Measurements from ENCODE around the gene RXFP1.

The RXFP1 gene

GRCh38 chr4:158682066-158682465 is 160.4 kb downstream of the RXFP1 start:
- ATAC-seq, result no peak
- no peak for TF ChIP-seq RARB (CRISPR knock-in tag; IDR thresholded peaks at IDR 0.05)
- TF ChIP-seq ZNF8 (CRISPR knock-in tag; IDR thresholded peaks at IDR 0.05), result no peak

GRCh38 chr4:158688813-158689212 is 167.1 kb downstream of the RXFP1 start:
- ATAC-seq, result no peak
- TF ChIP-seq ESRRG (CRISPR knock-in tag; IDR thresholded peaks at IDR 0.05) (no peak), TCF4 (CRISPR knock-in tag; IDR thresholded peaks at IDR 0.05; ENCODE audit: borderline replicate concordance) (no peak), SNAI2 (CRISPR knock-in tag; IDR thresholded peaks at IDR 0.05) (no peak), ZNF70 (CRISPR knock-in tag; IDR thresholded peaks at IDR 0.05) (no peak), ZFP3 (CRISPR knock-in tag; IDR thresholded peaks at IDR 0.05) (no peak), OSR1 (CRISPR knock-in tag; IDR thresholded peaks at IDR 0.05) (no peak), ISL1 (CRISPR knock-in tag; IDR thresholded peaks at IDR 0.05) (no peak), RARB (CRISPR knock-in tag; IDR thresholded peaks at IDR 0.05) (no peak), PPARA (CRISPR knock-in tag; IDR thresholded peaks at IDR 0.05; ENCODE audit: borderline replicate concordance) (no peak), POU6F1 (CRISPR knock-in tag; IDR thresholded peaks at IDR 0.05; ENCODE audit: borderline replicate concordance, low read depth) (no peak)

Data from SK-N-SH treated with all-trans-retinoic acid at 6 μM for 48 hours (cell line).